ENCODE measurements around the gene ACSL1.
"Not testable (repeated sequence)": the region's sequence is repeated elsewhere in the genome, so short reads cannot be mapped to it uniquely, and the experiment has no call there.

ACSL1 gene

GRCh38 chr4:184785813-184786212, 40.0 kb downstream of the ACSL1 start:
- no peak for DNase-seq

GRCh38 chr4:184784628-184785257, 41.0 kb downstream of the ACSL1 start:
- DNase-seq: no peak

GRCh38 chr4:184782731-184783373, 42.9 kb downstream of the ACSL1 start:
- no peak for DNase-seq

- not testable (repeated sequence) for DNase-seq
Observed at GRCh38 chr4:184779160-184779559, 46.6 kb downstream of the ACSL1 start.

- DNase-seq: no peak
Observed at GRCh38 chr4:184778325-184778724, 47.4 kb downstream of the ACSL1 start.

GRCh38 chr4:184776821-184777220, 48.9 kb downstream of the ACSL1 start:
- DNase-seq: no peak

- no peak for DNase-seq
Observed at GRCh38 chr4:184775854-184776555, 49.8 kb downstream of the ACSL1 start.

- DNase-seq: no peak
Observed at GRCh38 chr4:184774152-184774551, 51.6 kb downstream of the ACSL1 start.

- DNase-seq: no peak
Observed at GRCh38 chr4:184771416-184771815, 54.4 kb downstream of the ACSL1 start.

- no peak for DNase-seq
Observed at GRCh38 chr4:184769141-184769765, 56.5 kb downstream of the ACSL1 start.

- no peak for DNase-seq
Observed at GRCh38 chr4:184768296-184768695, 57.5 kb downstream of the ACSL1 start.

- no peak for DNase-seq
Observed at GRCh38 chr4:184766446-184766845, 59.3 kb downstream of the ACSL1 start.

- DNase-seq: no peak
Observed at GRCh38 chr4:184765473-184766340, 60.1 kb downstream of the ACSL1 start.

- no peak for DNase-seq
Observed at GRCh38 chr4:184764601-184765000, 61.2 kb downstream of the ACSL1 start.

- DNase-seq: no peak
Observed at GRCh38 chr4:184763150-184763780, 62.5 kb downstream of the ACSL1 start.

GRCh38 chr4:184762100-184762499, 63.7 kb downstream of the ACSL1 start:
- DNase-seq: no peak

- no peak for DNase-seq
Observed at GRCh38 chr4:184760681-184761080, 65.1 kb downstream of the ACSL1 start.

GRCh38 chr4:184757810-184758209, 68.0 kb downstream of the ACSL1 start:
- DNase-seq: no peak

GRCh38 chr4:184756399-184756798, 69.4 kb downstream of the ACSL1 start:
- no peak for DNase-seq

GRCh38 chr4:184755278-184755677, 70.5 kb downstream of the ACSL1 start:
- DNase-seq: no peak

- DNase-seq: no peak
Observed at GRCh38 chr4:184752496-184753275, 73.1 kb downstream of the ACSL1 start.

GRCh38 chr4:184751585-184751956, 74.2 kb downstream of the ACSL1 start:
- no peak for DNase-seq

All from NCI-H1105 treated with DMSO at 0.1 percent for 48 hours (cell line).